NCI-H2227 (cell line): ENCODE measurements around the gene CYTH4.
A peak's percentile ranks its signal among the peaks of the same experiment; 100 is the strongest.

Source experiments
- DNase-seq: peaks from one replicate; lab custom pipeline; 2025; ENCODE audit not compliant: unreplicated experiment; lab: John Stamatoyannopoulos, UW

CYTH4 gene

GRCh38 chr22:37306494-37306829 is 24.2 kb downstream of the CYTH4 start:
- DNase-seq: no peak

DNA sequence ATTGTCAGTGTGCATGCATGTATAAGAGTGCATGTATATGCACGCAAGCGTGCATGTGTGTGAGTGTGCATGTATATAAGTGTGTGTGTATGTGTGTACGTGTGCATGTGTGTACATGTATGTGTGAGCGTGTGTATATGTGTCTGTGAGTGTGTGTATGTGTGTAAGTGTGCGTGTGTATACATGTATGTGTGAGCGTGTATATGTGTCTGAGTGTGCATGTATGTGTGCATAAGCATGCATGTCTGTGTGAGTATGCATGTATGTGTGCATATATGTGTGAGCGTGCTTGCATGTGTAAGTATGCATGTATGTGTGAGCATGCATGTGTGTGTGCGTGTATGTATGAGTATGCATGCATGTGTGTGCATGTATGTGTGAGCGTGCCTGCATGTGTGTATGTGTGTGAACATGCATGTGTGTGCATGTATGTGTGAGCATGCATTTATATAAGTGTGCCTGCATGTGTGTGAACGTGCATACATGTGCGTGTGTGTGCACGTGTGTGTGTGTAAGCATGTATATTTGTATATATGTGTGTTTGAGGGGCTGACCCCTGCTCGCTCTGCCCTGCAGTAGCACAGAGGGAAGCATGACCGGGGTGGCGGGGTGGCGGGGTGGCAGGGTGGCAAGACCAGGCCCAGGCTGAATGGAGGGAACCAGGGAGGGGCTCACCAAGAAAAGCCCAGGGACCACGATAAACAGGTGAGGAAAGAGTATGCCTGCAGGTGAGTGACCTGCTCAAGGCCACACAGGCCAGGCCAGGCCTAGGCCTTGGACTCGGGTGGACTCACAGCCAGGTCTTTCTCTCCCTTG is 26.3 kb downstream of the CYTH4 start:
- no peak for DNase-seq

DNA sequence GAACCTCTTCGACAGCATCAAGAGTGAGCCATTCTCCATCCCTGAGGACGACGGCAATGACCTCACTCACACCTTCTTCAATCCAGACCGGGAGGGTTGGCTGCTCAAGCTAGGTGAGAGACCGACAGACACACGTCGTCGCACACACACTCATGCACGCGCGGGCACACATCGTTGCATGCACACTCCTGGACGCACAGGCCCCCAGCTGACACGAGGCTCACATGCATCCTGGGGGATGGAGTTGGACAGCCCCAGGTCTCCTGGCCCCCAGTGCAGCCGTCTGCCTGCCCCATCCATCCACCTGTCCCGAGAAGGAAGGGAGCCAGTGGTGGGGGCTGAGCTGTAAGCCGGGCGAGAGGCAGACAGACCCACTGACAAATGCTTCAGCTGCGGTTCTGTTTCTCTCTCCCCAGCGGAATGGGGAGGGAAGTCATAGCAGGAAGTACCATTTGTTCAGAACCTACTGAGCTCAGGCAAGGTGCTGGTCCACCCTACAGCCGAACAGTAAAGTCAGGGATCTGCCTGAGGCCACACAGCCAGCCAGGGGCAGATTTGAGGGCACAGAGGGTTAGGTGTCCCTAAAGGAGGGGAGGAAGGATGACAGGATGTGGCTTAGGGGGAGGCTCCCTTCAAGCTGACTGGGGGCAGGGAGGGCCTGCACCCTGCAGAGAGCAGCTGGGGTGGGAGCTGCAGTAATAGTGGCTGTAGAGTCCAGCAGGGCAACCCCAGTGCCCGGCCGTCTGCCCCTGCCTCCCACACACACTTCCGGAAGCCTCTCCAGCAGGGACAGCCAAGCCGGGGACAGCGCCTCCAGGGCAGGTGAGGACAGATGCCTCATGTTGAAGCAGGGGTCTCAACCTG is 27.1 kb downstream of the CYTH4 start:
- DNase-seq: no peak

- DNase-seq: no peak
Observed at GRCh38 chr22:37310075-37310606, 27.8 kb downstream of the CYTH4 start.

DNA sequence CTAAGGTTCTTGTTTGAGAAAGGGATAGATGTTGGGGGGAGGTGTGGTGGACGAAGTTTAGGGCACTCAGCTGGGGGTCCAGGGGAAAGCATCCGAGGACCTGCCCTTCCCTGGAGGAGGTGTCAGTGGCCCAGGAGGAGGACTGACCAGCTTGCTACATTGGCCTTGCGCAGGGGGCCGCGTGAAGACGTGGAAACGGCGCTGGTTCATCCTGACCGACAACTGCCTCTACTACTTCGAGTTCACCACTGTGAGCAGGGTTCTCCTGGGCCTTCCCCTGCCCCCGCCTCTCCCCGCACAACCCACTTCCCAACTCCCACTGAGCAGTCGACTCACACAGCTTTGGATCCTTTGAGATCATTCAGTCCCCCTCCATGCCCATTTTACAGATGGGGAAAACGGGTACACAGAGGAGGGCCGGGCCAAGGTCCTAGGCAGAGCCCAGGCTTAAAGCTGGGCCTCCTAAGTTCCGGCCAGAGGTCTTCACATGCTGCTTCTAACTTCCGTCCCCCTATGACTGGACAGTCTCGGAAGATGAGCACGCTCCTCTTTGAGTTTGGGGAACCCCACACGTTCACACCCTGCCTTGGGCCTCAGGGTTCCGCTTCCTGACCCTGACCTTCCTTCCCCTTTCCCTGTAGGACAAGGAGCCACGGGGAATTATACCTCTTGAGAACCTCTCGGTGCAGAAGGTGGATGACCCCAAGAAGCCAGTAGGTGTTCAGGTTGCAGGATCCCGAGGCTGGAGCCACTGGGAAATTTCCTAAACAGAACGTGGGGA is 28.7 kb downstream of the CYTH4 start:
- no peak for DNase-seq

- DNase-seq: no peak
Observed at GRCh38 chr22:37311761-37312312, 29.5 kb downstream of the CYTH4 start.

DNA sequence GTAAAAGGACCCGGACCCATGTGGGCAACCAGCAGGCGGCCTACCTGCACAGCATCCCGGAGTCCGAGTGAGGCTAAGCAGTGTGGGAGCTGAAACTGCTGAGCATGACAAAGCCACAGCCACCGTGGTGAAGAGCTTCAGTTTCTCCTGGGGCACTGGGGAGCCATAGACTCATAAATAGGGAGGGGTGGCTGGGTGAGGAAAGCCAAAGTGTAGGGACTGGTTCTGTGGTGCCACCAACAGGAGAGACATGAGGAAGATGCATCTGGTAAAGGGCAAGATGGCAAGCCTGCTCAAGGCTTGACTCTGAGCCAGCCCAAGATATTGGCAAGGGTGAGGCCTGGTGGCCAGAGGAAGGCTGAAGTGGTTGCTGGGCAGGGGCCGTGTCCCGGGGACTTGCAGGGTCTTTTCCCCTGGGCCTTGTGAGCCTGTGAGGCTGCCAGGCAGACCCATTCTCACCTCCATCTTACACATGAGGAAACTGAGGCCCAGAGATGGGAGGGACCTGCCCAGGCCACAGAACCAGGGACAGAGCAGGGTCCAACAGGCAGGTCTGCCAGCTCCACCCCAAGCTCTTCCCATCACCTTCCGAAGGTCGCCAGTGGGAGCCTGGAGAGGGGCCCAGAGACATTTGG is 30.4 kb downstream of the CYTH4 start:
- no peak for DNase-seq

DNA sequence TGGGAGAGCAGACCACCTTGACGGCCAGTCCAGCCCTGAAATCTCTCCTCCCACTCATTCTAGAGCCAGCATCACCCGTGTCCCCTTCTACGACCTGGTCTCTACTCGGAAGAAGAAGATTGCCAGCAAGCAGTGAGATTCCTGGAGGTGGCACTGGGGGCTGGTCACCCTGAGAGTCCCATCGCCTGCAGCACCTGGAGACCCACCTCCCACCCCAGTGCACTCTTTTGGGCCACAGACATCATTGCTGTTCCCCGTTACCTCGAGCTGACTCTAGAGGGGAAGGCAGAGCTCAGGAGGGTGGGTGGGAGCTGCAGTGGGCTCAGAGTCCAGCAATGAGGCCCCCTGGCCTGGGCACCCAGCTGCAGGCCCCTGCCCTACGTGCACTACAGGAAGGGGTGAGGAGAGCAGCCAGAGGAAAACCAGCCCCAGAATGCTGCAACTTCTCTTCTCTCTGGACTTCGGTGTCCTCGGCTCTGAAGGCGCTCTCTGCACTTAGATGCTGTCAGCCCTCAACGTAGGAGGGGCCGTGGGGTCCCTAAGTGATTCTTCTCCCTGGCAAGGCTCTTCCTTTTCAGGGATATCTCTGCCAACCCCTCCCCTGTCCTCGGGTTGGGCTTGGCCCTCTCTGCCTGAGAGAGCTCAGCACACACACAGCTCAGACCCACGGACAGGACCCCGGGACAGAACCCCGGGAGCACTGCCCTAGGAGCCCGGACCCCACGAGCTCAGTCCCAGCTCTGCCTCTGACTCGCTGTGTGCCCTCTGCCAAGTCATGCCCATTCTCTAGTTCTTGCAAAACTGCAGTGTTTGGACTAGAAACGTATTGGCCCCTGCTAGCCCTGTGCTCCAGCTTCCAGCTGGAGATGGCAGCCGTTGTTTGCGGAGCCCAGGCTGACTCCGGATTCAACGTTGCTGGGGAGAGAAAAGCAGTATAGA is 31.3 kb downstream of the CYTH4 start:
- DNase-seq: no peak

GRCh38 chr22:37314315-37315074 is 32.2 kb downstream of the CYTH4 start:
- DNase-seq: no peak

- DNase-seq: no peak
Observed at GRCh38 chr22:37316405-37316804, 34.1 kb downstream of the CYTH4 start.

DNA sequence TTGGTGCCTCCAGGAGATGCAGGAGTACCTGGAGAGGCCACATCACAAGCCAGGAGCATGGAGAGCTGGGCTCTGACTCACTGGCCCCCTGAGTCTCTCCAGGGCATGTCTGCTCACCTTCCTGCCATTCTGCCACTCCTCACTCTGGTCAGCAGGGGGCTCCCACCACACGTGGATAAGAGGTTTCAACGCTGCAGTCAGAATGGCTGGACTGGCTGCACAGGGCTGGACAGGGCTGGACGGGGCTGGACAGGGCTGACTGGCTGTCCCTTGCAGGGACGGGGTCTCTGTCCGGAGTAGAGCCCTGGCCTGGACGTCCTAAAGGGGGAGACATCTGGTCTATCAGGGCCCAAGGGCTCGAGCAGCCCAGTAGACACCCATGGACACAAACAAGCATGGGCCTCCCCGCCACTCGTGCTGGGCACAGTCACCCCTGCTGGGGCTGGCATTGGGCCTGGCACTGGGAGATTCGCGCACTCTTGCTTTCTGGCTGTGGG is 34.6 kb downstream of the CYTH4 start:
- DNase-seq: peak; percentile 82

GRCh38 chr22:37317698-37318210 is 35.4 kb downstream of the CYTH4 start:
- no peak for DNase-seq

GRCh38 chr22:37318364-37319109 is 36.2 kb downstream of the CYTH4 start:
- DNase-seq: no peak

- DNase-seq: no peak
Observed at GRCh38 chr22:37319469-37319868, 37.2 kb downstream of the CYTH4 start.

DNA sequence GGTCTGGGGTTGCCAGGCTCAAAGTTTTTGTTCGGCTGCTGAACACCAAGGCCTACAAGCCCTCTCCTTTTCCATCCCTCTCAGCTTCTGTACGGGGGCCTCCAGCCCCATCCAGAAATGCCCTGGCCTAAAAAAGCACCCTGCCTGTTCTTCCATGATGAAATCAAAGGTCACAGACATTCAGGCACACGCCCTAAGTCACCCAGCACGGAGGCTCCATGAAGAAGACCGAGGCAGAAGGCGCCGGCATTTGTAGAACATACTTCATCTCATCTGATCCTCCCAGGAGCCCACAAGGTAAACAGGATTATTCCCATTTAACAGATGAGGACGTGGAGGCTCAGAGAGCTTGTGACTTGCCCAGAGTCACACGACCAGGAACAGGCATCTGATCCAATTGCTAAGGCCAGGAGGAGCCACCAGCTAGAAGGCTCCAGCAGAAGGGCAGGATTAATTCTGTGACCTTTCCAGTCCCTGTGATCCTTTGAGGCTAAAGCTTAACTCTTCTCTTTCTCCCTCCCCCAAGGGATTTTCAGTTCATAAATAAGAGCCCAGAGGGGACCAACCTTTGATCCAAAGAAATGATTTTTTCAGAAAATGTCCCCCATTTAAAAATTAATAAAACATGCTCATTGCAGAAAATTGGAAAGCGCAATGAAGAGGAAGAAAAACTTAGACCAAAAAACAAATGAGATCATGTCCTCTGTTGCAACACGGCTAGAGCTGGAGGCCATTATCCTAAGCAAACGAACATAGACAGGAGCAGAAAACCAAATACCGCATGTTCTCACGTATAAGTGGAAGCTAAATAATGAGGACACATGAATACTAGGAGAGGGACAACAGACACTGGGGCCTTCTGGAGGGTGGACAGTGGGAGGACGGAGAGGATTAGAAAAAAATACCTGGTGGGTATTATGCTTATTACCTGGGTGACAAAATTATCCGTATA is 38.7 kb downstream of the CYTH4 start:
- DNase-seq: no peak

DNA sequence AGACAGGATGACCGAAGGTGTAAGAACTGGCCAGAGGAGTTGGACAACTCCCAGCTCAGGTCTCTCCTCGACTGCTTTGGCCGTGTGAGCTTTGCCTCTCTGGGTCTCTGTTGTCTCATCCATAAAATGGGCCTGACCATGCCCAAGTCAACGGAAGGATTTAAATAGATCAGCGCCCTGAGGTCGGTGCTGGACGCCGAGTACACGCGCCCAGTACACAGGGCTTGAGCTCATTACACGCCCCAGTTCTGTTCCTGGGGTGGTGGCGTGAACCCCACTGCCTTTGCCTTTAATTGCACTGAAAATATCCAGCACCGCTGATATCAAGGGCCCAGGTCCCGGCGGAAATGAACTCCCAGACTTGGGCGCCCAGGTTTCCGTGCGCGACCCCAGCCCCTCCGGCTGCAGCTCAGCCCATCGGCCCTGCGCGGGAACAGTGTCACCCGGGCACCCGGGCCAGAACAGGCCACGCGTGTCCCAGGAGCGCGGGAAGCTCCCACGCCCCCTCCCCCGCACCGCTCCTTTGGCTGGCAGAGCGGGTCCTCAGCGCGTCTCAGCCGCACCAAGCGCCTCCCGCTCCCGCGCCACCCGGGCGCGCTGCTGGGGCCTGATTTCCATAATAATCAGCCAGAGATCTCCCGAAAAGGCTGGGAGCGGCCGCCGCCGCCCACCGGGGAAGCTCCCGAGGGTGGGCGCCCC is 42.2 kb downstream of the CYTH4 start:
- peak; percentile 23 for DNase-seq
